HG03108 (cell line): ENCODE results near the gene ST6GALNAC6.
"Not testable (repeated sequence)": the region's sequence is repeated elsewhere in the genome, so short reads cannot be mapped to it uniquely, and the experiment has no call there.

Experiments used
- ATAC-seq: cut with Tn5 transposase; IDR thresholded peaks from one replicate; pipeline ENCODE4 v1.9.1; 2021; ENCODE audit warnings: moderate library complexity; ENCODE audit not compliant: unreplicated experiment

ST6GALNAC6 gene

DNA sequence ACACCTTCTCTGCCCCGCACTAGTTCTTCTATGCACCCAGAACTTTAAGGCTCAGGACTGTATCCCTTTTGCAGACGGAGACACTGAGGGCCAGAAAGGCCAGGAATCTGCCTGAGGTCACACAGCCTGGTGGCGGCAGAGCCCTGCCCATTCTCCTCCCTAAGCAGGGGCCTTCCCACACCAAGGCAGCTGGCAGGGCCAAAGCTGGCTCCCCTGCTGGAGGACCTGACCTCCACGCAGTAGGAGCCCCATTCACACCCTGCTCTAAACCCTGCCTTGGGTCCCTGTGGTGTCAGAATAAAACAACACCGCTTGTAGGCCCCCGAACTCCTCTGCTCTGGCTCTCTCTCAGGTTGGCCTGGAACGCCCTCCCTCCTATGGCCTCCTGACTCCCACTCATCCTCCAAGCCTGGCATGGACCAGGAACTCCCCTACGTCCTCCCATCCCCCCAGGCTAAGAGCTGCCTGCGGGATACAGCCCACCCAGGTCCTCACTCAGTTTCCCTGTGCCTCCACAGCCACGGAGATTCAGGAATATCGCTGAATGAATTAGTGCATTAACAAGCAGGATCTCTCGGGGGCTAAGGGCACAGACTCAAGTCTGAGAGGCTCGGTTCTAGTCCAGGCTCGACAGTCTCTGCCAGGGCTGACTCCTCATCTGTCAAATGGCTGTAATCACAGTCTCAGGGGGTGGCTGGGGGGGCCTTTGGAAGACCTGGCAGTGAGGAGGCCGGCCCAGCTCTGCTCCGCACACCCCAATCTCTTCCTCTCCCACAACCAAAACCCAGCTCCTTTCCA is 2.8 kb downstream of the ST6GALNAC6 start:
- ATAC-seq, result no peak

DNA sequence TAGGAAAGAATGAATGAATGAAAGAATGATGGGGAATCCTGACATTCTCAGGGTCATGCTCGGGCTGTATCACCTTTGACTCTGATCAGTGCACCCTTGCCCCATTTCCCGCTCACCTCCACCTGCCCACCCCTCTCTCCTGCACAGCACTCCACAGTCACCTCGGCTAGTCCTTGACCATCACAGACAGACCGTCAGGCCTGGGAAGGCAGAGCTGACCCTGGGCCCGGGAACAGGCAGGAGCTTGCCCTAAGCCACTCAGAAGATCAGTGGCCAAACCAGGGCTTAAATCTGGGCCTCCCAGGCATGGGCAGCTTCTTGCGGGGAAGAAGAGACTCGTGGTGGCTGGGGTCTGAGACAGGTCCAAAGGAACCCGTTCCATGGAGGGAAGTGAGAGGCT is 3.6 kb downstream of the ST6GALNAC6 start:
- no peak for ATAC-seq

DNA sequence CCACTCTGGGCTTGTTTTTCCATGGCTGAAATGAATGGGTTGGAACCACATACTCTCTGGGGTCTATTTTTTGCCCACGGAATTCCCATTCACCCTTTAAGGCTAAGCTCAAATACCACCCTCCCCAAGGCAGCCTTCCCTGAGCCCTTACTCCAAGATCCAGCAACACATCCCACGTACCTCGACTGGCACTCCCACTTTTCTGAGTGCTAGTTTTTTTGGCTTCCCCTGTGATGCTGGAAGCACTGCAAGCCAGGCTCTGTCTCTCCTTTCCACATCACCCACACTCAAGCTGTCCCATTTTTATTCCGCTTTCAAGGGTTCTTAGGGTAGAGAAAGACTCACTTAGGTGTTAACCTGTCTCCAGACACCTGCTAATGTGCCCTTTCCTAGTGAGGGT is 6.0 kb downstream of the ST6GALNAC6 start:
- no peak for ATAC-seq

DNA sequence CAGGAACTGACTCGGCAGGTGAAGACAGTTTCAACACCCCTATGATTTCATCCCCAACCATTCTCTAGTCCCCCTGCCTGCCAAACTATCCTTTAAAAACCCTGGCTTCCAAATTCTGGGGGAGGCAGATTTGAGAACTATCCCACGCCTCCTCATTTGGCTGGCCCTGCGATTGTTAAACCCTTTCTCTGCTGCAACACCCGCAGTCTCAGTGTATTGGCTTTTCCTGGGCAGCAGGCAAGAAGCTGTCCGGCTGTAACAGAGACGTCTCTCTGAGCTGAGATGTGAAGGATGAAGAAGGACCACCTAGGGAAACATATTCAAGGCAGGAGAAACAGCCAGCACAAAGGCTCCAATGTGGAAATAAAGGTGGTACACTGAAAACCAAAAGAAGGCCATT is 6.6 kb downstream of the ST6GALNAC6 start:
- ATAC-seq, result no peak

DNA sequence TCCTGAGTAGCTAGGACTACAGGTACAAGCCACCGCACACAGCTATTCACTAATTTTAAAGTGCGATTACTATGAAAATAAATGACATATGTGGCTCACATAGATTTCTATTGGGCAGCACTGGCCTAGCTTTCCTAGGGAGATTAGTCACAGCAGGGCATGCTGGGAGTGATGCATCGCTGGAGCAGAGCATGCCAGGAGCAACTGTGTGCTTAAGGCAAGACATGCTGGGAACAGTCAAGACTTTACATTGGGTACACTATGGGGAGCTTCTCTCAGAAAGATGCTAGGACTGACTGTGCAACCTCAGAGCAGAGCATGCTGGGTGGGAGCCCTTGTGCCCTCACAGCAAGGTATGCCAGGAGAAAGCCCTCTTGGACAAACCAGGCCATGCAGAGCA is 9.3 kb downstream of the ST6GALNAC6 start:
- no peak for ATAC-seq

DNA sequence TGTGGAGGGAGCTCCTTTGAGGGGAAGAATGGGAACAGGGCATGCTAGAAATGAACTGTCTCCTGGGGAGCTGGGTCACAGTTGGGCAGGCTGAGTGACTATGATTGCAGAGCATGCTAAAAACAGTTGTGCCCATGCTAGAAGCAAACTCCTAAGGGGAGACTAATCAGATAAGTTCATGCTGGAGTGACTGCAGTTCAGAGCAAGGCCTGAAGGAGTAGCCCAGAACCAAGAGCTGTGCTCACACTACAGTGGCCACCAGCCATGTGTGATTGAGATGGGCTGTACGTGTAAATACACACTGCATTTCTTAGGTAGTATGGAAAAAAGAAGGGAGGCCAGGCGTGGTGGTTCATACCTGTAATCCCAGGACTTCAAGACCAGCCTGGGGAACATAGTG is 11.6 kb downstream of the ST6GALNAC6 start:
- no peak for ATAC-seq

DNA sequence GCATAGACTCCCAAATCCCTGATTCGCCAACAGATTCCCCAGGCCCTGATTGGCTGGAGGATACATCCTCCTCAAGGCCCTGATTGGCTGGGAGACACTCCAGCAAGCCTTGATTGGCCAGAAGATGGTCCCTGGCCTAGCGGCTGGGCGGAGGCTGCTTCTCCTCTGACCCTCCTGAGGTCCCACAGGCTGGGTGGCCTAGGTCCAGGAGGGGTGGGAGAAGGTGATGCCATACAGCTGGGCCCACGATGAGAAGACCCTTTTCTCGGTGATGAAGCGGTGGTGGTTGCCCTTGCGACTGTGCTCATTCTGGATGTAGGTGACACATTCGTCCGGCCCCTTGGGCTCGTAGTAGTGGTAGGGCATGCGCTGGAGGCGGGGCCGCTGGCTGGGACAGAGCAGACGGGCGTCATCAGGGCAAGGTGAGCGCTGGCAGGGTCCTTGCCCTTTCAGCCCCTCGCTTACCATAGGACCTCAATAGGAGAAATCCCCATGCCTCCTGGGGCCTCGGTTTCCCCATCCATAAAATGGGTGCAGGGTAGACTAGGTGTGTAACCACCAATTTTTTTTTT is 12.9 kb downstream of the ST6GALNAC6 start:
- no peak for ATAC-seq

DNA sequence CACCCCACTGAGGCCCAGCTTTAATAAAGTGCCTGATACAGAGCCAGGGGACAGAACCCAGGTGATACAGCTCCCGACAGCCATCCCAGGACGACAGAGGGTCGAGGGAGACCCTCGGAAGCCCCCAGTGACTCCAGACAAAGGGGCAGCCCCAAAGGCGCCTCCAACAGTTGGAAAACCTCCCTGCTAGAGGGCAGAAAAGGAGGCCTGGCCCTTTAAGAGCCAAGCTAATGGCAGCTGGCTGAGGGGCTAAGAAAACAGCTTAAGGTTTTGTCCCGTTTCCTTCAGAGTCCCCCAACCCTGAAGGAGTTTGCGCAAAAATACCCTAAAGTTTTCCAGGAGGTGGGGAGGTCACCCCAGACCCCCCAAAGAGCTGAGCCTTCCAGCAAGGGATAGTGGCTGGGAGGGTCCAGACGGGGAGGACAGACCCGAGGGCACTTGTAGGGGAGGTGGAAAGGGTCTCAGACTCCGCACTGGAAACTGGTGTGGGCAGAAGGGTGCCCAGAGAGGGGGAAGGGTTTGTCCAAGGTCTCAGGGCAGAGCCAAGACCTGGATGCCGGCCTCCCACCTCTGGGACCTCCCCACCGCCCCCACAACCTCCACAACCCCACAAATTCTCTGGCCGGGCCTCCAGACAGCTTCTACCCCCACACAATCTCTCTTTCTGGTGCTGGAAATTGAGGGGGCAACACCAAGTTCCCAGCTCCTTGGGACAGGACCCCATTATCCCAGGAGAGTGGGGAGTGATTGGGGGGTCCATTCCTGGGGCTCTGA is 13.7 kb downstream of the ST6GALNAC6 start:
- ATAC-seq, result no peak

DNA sequence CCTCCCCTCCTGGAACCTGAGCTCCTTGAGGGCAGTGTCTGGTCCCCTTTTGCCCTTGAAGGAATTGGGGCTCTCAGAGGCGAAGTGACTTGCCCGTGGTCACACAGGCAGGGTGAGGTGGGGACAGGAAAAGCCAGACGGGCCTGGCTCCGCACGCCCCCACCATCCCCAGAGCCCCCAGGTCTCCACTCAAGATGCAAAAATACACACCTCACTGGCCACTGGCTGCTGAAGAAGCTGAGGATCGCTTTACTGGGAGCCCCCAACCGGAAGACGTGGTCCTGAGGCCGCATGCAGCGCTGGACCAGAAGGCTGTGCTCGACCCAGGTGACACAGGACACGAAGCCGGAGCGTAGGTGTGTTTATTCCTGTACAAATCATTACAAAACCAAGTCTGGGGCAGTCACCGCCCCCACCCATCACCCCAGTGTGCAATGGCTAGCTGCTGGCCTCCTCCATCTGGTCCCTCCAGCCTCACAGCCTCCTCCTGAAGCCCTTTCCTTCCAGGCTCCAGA is 14.4 kb downstream of the ST6GALNAC6 start:
- no peak for ATAC-seq

DNA sequence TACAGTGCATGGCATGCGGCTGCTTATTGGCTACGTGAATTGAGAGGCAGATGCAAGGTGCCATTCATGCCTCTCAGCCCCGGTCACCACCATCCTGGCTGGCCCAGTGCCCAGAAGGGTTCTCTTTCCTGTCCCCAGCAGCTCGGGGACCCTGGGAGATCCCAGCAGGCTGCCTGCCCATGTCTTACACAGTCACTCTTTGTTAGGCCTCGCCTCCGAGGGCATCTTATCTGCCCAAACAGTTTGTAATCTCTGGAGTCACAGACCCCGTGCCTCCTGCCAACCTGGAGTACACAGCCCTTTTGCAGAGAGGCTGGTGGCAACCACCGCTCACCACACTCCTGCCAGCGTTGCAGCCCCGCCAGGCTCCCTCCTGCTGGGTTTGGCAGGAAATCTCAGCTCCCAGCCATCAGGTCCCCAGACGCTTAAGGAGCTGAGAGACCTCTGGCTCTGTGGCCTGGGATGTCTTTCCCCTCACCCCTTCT is 14.9 kb downstream of the ST6GALNAC6 start:
- no peak for ATAC-seq

DNA sequence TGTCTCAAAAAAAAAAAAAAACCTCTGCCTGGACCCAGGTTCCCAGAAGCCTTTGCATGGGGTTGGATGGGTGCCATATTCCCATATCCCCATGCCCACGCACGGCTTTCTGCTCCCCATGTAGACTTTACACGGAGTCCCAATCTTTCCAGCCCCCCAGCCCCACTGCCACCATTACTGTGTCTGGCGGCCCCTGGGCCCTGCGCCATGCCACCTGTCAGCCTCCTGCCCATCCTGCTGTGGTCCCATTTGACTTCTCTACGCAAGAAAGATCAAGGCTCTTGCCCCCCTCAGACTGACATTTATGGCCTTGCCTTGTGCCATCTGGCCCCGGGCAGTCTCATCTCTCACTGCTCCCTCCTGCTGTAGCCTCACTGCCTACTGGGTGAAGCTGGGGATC is 15.4 kb downstream of the ST6GALNAC6 start:
- no peak for ATAC-seq

DNA sequence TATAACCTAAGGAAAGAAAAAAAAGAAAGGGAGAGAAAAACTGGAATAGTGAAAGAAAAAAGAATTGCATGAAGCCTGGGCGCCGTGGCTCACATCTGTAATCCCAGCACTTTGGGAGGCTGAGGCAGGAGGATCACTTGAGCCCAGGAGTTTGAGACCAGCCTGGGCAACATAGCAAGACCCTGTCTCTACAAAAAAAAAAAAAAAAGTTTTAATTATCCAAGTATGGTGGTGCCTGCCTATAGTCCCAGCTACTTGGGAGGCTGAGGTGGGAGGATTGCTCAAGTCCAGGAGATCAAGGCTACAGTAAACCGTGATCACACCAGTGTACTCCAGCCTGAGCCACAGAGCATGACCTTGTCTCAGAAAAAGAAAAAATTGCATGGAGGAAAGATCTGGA is 17.7 kb downstream of the ST6GALNAC6 start:
- not testable (repeated sequence) for ATAC-seq

DNA sequence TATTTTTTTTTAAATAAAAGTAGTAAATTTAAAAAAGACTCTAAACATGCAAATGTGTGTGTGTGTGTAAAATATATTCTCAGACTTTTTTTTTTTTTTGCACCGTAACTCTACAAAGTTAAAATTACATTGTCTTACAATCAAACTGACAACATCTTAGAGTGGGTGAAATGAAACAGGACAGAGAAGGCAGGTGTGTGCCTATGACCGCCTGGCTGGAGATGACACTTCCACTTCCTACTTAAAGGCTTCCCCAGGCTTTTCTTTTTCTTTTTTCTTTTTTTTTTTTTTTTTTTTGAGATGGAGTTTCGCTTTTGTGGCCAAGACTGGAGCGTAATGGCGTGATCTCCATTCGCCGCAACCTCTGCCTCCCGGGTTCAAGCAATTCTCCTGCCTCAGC is 19.3 kb downstream of the ST6GALNAC6 start:
- ATAC-seq, result no peak

DNA sequence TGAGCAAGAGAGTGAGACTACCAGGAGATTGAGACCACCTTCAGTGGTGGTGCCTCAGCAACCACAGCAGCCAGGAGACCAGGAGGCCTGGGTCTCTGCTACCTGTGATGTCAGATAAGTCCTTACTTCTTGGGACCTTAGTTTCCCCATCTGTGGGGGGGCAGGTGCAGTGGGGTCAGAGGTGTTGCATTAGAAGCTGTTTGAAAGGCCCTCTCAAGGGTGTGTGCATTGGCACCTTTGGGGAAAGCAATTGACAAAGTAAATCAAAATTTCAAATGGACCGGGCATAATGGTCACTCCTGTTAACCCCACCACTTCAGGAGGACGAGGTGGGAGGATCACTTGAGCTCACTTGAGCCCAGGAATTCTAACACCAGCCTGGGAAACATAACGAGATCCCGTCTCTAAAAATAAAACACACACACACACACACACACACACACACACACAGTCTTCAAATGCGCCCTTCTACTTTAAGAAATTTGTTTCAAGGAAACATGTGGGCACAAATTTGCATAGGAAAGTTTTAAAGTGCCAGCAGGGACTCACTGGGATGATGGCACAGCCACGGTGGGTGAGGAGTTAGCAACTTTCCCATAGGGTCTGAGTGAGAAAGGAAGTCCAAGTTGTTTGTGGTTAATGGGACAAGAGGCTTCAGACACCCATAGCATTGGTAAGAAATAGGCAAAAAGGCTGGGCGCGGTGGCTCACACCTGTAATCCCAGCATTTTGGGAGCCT is 20.6 kb downstream of the ST6GALNAC6 start:
- no peak for ATAC-seq

DNA sequence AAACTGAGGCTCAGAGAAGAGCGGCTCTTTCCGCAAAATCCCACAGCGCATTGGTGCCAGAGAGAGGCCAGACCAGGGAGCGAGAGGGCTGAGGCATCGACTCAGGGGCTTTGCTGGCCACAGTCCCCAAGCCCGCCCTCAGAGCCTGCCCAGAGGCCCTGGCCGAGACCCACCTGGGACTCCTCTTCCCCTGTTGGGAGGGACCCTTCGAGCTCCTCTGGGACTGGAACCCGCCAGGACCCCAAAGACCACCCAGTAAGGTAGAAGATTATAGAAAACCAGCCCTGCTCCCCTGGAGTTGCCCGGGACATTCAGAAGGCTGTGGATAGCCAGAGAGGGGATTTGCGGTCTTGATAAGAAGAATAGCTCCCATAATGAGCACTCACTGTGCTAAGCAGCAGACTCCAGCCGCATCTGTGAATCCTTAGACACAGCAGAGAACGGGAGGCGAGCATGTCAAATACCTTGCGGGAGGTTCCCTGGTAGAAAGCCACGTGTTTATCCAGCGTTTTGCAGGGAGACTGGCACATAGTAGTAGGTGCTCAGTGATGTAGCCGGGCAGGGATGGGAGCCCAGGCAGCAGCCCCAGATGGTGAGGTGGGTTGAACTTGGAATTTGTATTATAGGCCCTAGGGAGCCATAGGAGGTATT is 21.3 kb downstream of the ST6GALNAC6 start:
- ATAC-seq, result no peak

DNA sequence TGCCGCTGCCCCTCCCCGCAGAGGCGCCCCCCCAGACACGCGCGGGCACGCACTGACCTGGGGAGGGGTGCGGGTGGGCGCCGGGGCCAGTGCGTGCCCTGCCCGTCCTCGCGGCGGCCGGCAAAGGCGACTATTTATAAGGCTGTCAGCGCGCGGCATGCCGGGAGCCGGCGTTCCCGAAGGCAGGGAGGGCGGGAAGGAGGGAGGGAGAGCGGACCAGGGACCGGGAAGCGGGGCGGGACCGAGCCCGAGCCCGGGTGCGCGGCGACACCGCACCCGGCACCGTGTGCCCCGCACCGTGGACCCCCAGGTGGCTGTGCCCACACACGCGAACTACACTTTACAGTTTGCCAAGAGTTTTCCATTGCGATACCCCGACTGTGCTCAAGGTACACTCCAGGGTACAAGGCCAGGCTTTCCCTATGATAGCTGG is 21.8 kb downstream of the ST6GALNAC6 start, which contains the start of gene AK1:
Gene AK1, minus strand, starts transcription at position 110 of the 433 bp plus-strand sequence. CDS start 3,058 bp downstream, outside the sequence.
- ATAC-seq, result no peak

DNA sequence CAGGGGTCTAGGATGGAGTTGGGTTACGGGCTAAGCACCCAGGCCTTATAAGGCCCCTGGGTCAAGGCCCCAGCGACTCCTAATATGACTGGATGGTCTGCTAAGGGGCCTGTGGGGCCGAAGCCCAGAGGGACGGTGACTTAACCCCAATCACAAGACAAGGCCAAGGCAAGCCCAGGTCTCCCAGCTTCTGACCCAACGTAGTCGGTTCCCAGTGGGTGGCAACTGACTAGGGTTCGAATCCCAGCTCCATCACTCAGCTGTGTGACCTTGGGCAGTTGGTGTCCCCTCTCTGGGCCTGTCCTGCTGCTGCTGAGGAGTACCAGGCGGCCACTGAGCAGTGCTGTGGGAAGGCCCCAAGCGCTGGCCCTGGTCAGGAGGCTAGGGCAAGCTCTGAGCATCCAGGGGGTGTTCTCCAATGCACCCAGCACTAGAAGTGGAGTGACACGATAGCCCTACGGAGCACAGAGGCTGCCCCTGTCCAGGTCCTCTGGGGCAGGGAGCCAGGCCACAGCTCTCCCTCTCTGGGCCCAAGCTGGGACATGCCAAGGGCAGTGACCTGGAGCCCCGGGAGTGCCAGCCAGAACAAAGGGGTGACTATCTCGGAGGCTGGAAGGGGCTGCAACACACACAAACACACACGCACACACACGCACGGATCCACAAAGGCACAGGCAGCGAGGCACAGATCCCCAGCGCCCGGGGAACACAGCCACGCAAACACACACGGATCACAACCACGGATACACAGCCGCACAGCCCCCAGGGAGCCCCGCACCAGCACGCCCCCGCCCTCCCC is 22.4 kb downstream of the ST6GALNAC6 start:
- no peak for ATAC-seq

DNA sequence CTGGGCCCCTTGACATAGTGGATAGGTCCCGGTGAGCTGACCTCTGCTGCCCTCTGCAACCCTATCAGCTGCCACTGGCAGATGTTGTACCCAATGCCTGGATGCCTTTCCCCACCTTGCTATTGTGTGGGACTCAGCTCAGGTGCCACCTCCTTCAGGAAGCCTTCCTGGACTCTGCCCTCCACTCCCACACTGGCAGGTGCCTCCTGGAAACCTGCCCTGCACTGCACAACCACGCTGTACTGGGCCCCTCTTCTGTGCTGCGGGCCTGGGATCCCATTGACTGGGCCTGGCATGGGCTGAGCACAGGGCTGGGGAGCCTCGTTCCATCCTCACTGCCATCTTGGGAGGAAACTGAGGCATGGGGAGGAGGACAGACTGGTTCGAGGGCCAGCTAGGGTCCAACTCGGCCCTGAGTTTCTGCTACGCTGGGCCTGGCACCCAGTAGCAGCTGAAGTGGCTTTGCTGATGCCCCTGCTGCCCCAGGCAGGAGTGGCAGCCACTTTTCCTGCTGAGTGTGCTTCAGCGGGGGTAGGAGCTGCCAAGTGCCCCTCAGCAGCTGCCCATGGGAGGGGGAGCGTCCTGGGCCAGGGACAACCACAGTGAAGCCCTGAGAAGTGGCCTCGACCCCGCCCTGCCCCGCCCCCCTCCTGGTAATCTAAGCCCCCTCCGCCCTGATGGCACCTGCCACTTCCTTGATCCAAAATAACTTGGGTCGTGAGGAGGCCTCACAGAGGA is 23.2 kb downstream of the ST6GALNAC6 start:
- ATAC-seq, result no peak
